SKM-1 (cell line): ENCODE data around the gene PLA2G7.
A peak's percentile ranks its signal among the peaks of the same experiment; 100 is the strongest.
"Not testable (repeated sequence)": the region's sequence is repeated elsewhere in the genome, so short reads cannot be mapped to it uniquely, and the experiment has no call there.

Experiments used
- DNase-seq: peaks from one replicate; lab custom pipeline; 2025; ENCODE audit not compliant: unreplicated experiment; lab: John Stamatoyannopoulos, UW

Gene PLA2G7

DNA sequence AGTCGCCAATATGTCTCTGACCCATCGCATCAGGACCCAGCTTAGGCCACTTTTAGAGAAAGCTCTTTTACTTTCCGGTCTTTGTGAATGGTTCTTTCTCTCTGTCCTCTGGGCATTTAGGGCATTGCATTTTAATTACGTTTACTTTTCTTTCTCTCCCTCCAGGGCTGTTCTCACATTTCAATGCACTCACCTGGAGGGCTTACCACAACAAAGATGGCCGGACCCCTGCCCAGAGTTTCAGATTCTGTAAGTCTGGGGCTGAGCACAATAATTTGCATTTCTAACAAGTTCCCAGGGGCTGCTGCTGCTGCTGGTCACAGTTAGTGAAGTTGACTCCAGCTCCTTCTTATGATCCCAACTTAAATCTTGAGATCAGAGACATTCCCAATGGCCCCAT is 14.6 kb upstream of the PLA2G7 start:
- DNase-seq: no peak

DNA sequence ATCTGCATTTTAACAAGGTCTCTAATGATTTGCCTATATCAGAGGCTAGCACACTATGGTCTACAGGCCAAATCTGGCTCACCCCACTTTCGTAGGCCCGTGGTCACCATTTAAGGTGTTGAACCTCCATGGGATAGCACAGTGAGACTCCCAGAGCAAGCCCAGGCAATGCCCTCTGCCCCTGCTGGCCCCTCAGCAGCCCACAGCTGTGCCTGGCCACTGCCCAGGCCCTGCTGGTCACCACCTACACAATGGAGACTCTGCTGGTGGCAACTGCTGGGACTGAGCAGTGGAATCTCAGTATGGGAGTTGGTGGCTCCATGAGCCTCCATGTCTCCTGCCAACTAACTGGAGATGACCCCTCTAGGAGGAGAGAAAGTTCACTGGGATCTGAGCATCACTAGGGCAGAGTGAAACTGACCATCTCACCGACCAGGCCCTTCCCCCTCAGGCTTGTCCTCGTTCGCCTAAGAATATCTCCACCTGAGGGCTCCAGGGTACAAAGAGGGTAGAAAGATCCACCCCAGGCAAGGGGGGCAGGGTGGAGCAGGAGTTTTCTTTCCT is 13.8 kb upstream of the PLA2G7 start:
- no peak for DNase-seq

DNA sequence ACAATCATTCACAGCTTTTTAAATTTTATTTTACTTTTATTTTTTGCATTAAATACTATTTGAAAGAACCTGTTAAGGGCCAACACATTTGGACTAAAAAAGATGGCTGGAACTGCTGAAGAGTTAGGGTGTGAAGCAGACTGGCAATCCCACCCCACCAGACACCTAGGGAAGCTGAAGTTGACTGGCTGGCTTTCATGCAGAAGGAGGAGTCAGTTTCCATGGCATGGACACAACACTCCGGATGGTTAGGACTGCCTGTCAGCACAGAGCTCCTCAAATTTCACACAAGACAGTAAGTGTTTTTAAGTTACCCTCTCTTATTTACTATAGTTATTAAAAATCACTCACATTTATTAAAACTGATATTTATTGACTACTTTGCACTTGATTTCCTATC is 11.5 kb upstream of the PLA2G7 start, which contains the start of gene ANKRD66:
Gene ANKRD66, plus strand, starts transcription at position 238 of the 400 bp plus-strand sequence. CDS start 5,016 bp downstream, outside the sequence.
- no peak for DNase-seq

DNA sequence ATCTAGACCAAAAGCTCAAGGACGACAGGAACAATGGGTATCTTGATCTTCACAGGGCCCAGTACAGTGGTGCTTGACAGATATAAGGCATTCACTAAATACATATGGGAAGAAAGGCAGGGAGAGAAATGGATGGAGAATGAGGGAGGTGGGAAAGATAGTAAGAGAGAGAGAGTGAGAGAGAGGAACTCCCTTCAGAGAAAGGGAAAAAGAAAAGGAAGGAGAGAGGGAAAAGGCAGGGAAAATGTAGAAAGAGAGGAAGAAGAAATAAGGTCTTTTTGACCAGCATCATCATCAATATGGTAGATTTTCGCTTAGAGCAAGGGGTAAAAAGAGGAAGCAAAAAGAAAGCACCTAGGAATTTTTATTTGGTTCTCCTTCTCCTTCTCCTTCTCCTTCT is 10.8 kb upstream of the PLA2G7 start:
- no peak for DNase-seq

DNA sequence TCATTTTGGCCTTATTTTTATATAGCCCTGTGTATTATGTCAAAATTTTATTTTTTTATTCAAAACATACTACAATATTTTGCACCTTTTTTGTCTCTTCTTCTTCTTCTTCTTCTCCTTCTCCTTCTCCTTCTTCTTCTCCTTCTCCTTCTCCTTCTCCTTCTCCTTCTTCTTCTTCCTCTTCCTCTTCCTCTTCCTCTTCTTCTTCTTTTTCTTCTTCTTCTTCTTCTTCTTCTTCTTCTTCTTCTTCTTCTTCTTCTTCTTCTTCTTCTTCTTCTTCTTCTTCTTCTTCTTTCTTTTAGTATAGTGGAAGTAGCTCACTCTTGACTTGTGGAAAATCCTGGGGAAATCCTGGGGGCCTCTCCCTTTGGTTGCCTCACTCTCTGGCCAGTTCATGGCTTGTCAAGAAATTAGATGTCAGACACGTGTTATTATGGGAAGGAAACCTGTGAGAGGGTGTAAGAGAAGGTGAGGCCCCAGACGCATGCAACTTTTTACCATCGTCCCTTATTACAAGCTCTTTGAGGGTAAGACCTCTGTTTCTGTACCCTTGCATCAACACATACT is 9.1 kb upstream of the PLA2G7 start:
- not testable (repeated sequence) for DNase-seq

DNA sequence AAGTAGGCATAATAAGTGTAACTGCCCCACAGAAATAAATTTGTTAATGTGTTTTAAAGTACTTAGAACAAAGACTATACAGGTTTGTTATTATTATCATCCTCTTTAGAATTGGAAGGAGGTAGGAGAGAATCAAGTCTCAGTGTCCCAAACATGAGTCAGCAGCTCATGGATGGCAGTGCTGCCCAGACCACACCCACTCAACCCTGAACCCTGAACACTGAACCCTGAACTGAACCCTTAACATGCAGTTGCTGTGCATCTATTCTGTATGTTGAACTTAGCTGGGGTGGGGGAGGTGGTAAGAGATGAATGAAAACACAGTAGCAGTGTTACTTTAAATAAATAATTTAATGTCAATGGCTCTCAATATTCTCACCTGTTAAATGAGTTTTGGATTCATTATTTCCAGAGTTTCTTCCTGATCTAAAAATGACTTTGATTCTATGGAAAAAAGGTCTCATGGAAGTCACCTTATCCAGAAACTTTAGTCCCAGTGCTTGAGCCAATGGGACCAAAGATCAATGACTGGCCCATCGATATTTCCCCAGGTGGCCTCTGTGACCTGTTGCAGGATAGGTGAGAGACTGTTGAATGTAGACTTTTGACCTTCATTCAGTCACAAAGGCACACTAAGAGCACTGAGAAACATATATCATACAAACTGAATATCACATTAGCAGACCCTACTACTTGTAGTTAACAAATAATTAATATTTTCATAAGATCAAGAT is 8.4 kb upstream of the PLA2G7 start:
- DNase-seq: no peak

DNA sequence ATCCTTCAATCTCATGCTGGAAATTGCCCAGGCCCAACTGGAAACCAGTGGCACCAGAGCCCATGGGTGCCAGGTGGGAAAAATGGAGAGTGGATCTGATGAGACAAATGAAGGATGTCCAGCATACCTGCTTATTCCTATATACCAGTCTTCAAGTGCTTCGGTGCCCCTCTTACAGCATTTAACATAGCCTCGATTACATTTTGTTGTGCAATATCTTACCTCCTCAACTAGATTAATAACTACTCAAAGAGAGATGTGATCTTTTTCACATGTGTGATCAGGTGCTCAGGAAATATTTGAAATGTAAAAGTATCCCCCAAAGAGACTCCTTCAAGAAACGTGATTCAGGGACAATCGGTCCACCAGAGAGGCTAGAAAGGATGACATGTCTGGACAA is 6.7 kb upstream of the PLA2G7 start:
- DNase-seq: no peak

DNA sequence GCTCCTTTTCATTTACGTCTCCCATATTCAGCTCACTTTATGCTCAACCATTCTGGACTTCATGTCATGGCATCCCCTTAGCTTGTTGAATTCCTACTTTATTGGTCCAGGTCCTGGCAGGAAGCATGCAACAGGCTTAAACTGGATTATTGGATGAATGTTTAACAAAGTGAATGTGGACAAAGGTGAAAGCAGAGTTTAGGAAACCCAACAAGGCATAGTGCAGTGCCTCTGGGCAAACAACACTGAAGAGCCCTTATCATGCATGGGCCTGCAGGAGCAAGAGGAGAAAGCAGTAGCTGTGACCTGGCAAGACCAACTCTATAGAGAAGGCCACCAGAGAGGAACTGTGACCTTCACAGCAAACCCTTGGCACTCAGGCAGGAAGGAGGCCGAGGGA is 6.3 kb upstream of the PLA2G7 start:
- DNase-seq: no peak

DNA sequence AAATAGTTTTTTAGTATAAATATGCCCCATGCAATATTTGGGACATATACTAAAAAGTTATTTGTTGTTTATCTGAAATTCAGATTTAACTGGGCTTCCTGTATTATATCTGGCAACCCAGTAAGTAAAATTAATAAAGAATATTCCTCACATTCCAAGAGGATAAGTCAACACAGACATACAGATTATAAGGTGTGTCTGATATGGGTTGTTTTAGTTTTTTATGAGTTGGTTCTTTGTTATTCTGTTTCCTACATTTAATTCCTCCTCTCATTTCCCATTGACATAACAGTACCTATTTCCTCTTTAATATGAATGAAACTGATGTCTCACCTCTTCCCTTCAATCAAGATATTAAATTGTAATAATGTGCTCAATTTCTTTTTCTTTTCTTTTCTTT is 1.7 kb upstream of the PLA2G7 start:
- no peak for DNase-seq

DNA sequence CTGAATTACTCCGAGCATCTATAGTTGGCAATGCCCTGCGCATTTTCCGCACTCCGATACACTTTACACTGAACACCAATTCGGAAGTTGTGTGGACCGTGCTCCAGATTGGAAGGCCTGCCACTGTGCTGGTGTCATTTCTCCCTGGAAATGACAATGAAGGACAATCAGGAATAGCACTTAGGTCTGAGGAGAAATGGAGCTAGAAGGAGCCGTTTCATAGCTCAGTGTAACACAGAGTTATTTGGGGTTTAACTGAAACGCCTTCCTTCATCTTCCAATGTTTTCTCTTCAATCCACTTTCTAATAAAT is 501 bp upstream of the PLA2G7 start:
- DNase-seq: no peak

DNA sequence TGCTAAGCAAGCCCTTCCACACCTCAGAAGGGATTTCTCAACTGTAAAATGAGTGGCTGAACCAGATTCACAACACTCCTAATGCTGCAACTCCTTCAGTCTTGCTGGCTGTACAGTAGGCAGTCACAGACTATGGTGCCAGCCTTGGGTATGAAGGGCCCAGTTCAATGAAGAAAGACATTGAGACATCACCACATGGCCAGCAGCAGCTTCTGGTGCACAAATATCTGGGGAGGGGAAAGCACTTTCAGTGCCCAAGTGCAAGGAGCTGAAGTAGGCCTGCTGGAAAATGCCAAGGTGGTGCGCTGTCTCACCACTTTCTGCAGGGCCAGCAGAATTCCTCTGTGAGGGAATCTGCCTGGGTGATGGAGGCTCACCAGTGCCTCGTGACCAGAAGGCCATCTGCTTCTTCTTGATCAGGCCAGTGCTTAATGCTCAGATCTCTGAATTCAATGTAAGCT is 1.8 kb downstream of the PLA2G7 start:
- no peak for DNase-seq

DNA sequence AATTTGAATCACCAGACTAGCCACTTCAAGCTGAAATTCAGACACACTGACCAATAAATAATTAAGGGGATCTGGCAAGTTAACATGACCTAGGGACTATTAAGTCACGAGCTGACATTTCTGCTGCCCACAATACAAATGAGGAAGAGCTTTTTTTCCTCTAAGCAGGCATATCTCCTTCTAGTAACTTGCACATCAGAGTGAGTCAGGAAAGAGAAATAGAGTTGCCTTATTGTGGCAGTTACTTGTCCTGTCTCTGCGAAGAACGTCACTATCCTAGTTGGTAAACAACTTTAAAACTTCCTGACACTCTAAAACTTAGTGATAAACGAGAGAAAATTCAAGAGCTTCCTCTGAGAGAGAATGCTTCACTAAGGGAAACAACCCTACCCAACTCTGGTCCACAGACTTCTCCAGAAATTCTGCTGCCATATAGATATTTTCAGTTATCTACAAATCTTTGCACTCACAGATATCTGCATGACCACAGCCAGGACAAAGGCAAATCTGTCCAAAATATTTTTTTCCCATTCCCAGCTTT is 4.2 kb downstream of the PLA2G7 start:
- DNase-seq: peak; percentile 50

DNA sequence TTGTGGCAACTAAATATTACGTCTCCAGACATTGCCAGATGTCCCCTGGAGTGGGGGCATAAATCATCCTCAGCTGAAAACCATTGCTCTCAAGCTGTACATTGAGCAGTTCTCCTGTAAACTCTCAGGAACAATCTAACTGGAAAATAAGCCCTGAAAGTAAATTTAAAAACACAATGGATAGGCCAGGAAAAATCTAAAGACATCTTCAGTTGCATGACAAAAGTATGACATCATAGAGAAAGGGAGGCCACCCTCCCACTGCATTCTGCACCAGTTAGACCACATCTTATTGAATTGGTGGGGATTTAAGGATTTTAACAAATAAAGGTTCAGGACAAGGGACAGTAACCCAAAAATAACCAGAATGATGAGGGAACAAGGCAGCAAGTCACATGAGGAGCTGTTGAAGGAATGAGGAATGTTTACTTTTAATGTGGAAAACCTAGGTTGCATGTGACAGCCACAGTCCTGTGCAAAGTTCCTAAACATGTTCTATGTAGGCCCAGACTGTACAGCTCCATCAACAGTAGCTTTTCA is 5.3 kb downstream of the PLA2G7 start:
- DNase-seq: no peak

DNA sequence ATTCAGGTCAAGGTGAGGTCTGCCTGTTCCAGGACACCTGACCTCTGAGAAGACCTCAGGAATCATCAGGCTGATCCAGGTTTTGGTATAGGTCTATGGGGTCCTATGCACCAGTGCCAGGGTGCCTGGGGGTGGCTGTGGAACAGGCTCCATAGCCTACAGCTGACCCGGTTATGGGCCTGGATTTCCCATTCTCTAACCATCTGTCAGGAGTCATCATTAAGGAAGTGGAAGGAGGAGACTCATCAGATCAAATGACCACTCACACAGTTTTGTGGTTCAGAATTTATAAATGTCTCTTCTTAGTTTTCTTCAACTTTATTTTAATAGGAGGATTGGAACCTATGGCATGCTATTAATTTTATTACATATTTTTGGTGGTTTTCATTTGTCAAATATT is 14.8 kb downstream of the PLA2G7 start:
- no peak for DNase-seq

DNA sequence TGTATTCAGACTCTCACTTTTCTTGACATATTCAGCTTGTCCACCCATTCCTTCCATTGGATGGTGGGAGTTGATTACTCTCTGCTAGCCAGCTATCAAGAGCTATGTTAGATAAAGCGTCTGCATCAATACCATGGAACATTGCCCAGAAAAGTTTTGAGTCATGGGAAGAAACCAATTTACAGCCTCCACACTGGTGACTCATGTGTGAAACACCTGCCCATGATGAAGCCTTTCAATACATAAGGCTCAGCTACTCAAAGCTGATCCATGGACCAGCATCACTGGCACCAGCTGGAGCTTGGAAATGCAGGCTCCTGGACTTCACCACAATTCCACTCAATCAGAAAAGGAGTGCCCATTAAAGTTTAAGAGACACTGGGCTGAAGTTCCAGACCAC is 16.1 kb downstream of the PLA2G7 start:
- no peak for DNase-seq

DNA sequence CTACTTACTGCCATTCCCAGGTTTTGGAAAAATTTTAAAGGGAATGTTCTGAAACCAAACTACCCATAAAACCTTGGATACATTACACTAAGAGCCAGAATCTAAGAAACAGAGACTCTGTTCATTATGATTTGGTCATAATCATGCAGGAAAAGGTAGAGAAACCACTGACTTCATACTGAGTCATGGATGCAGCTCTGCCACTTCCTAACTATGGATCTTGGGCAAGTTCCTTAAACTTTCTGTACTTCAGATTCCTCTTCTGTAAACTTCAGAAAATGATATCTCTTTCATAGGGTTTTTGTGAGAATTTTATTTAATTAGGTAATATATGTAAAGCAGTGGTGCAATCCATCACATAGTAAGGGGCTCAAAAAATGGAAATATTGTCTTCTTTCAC is 20.0 kb downstream of the PLA2G7 start:
- DNase-seq: no peak

DNA sequence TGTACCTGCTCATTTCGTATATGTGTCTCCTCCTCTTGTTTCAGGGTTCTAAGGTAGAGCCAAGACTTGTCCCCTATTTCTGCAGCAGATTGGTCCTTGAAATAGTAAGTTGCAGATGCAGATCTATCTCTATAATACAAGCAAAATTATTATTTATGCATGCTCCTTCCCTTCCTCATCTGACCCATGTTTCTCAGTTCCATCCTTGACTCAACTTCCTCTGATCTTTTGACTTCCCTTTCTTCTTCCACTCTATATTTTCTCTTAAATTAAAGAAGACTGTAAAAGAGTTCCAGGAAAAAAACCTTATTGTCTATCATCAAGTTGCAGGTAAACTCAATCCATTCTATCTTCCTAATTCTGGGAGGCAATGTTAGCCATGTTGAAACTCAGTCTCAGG is 23.7 kb downstream of the PLA2G7 start:
- DNase-seq: no peak

DNA sequence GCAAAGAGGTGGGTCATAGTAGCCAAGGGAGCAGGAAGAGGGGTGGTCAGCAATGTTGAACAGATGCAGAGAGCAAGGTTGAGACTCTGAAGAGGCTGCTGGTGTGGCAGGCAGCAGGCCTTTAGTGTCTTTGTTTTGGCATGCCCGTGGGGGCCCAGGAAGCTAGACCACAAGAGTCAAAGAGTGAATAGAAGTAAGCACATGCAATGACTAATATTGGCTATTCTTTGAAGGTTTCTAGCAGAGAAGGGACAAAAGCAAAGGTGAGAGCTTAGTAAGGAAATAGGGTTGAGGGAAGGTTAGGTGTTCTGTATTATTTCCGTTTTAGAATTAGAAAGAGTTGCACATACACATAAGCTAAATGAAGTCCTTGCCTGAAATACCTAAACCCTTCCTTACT is 28.7 kb downstream of the PLA2G7 start:
- DNase-seq: no peak

DNA sequence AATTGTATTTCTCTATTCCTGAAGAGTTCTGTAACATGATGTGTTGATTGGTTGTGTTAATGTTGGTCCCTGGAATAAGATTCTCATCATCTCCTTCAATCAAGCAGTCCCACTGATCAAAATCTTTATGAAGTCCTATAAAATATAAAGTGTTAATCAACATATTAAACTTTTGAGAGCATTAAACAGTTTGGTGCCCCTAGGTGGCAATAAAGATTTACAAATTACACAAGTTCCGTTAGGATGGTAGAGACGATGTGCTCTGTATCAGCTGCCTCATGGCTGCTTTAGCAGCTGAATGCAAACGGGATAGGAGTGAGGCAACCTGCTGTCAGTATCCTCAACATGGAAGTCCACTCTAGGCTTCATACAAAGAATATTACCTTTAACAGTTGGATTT is 30.6 kb downstream of the PLA2G7 start:
- DNase-seq: no peak

DNA sequence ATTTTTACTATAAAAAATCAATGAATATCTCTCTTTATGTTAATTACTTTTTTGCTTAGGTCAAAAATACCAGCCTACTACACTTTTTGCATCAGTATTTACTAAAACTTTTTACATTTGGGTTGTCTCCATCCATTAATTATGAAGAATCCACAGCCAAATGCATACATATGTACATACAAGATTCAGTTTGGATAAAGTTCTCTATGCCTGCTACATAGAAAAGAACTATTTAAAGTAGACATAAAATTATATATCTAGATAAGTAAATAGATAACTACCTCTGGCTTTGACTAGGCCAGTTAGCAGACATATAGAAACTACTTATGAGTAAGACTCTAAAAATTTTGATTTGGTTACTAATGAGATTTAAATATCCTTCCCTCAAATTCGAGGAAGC is 35.2 kb downstream of the PLA2G7 start:
- DNase-seq: no peak

DNA sequence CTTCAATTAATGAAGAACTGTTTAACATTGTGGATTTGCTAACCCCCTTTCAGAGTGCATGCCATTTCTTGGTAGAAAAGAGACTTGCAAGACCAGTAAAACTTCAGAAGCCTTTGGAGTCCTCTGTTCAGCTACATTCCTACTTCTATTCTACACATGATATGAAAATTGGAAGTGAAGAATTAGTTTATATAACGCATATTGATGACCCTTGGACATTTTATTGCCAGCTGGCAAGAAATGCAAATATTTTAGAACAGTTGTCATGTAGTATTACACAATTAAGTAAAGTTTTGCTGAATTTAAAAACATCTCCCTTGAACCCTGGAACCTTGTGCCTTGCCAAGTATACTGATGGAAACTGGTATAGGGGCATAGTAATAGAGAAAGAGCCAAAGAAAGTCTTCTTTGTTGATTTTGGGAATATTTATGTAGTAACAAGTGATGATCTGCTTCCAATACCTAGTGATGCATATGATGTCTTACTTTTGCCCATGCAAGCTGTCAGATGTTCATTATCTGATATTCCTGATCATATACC is 44.2 kb downstream of the PLA2G7 start:
- no peak for DNase-seq
